GM18517 (cell line): ENCODE data around the gene ELAVL1.
"Not testable (repeated sequence)": the region's sequence is repeated elsewhere in the genome, so short reads cannot be mapped to it uniquely, and the experiment has no call there.

ENCODE experiments used
- ATAC-seq: cut with Tn5 transposase; IDR thresholded peaks from one replicate; pipeline ENCODE4 v1.9.1; 2021; ENCODE audit warnings: mild to moderate bottlenecking, moderate library complexity; ENCODE audit not compliant: unreplicated experiment

The ELAVL1 gene

GRCh38 chr19:7971553-7972520 lies 33.6 kb downstream of the ELAVL1 start:
- ATAC-seq = no peak

- ATAC-seq = no peak
These were observed 34.6 kb downstream of the ELAVL1 start for GRCh38 chr19:7970716-7971448.

GRCh38 chr19:7969555-7969939 lies 35.9 kb downstream of the ELAVL1 start:
- ATAC-seq = no peak

GRCh38 chr19:7968796-7969554 lies 36.5 kb downstream of the ELAVL1 start:
- no peak for ATAC-seq

GRCh38 chr19:7968008-7968795 lies 37.2 kb downstream of the ELAVL1 start:
- no peak for ATAC-seq

- ATAC-seq = no peak
These were observed 39.3 kb downstream of the ELAVL1 start for GRCh38 chr19:7965921-7966665.

- no peak for ATAC-seq
These were observed 40.1 kb downstream of the ELAVL1 start for GRCh38 chr19:7965259-7965841.

- ATAC-seq = no peak
These were observed 41.9 kb downstream of the ELAVL1 start for GRCh38 chr19:7963566-7963965.

GRCh38 chr19:7962644-7963268 lies 42.7 kb downstream of the ELAVL1 start:
- no peak for ATAC-seq

- no peak for ATAC-seq
These were observed 43.4 kb downstream of the ELAVL1 start for GRCh38 chr19:7961920-7962626.

- ATAC-seq = not testable (repeated sequence)
These were observed 44.4 kb downstream of the ELAVL1 start for GRCh38 chr19:7961082-7961481.

GRCh38 chr19:7959211-7959610 lies 46.2 kb downstream of the ELAVL1 start:
- ATAC-seq = no peak

GRCh38 chr19:7955696-7956095 lies 49.7 kb downstream of the ELAVL1 start:
- ATAC-seq = no peak

- no peak for ATAC-seq
These were observed 51.9 kb downstream of the ELAVL1 start for GRCh38 chr19:7953576-7953975.

GRCh38 chr19:7953060-7953459 lies 52.4 kb downstream of the ELAVL1 start:
- no peak for ATAC-seq

GRCh38 chr19:7947939-7948338 lies 57.5 kb downstream of the ELAVL1 start:
- no peak for ATAC-seq

- peak; percentile 33 for ATAC-seq
These were observed 61.2 kb downstream of the ELAVL1 start for GRCh38 chr19:7944177-7944761.
